Left ventricle myocardium inferior (tissue), 1 donor: ENCODE data around the gene PTPN12. TPM values are rescaled to one million over a fixed set of nuclear protein-coding genes. Genes with fewer than 3 reads are reported as not detected.

ENCODE experiments used
- DNase-seq: peaks from one replicate; pipeline ENCODE4 v3.0.0-alpha.2; 2020
- H3K27ac ChIP-seq: fragments of 200-600 bp; replicated peaks from 2 replicates; pipeline ENCODE4 v1.8.0; 2021
- H3K27me3 ChIP-seq: fragments of 200-600 bp; 2 replicates; pipeline ENCODE4 v1.8.0; 2021; ENCODE audit warnings: low read depth
- H3K36me3 ChIP-seq: fragments of 200-600 bp; 2 replicates; pipeline ENCODE4 v1.8.0; 2021
- H3K4me1 ChIP-seq: fragments of 200-600 bp; 2 replicates; pipeline ENCODE4 v1.8.0; 2021
- H3K4me3 ChIP-seq: fragments of 200-600 bp; 2 replicates; pipeline ENCODE4 v1.8.0; 2021; ENCODE audit warnings: mild to moderate bottlenecking, moderate library complexity
- H3K9me3 ChIP-seq: fragments of 200-600 bp; replicated peaks from 2 replicates; pipeline ENCODE4 v1.8.0; 2021
- intact Hi-C: fragments of 100-400 bp; cut with micrococcal nuclease; formaldehyde crosslinking; loops from one replicate; pipeline ENCODE4 v1.11.0; 2022
- long read RNA-seq: library from polyadenylated mRNA; unstranded; transcript quantifications from one replicate; pipeline ENCODE4 v2.0.0, GENCODE V29; 2021
- total RNA-seq: library from RNA; stranded (reverse); fragmentation: NEBNext Ultra II Directional; extraction: Animal tissue kit (Norgen Biotek cat#: 25700); gene quantifications from one replicate; pipeline ENCODE4 v1.2.1, GENCODE V29; 2021
- TF ChIP-seq, protein P1 (sequence below): fragments of 200-600 bp; IDR thresholded peaks from 2 replicates; pipeline ENCODE4 v1.8.0; 2021; ENCODE audit warnings: antibody characterized with exemption, mild to moderate bottlenecking, borderline replicate concordance
- donor health status: DM: no; HTN: yes; CAD: no; lungs with severe emphysema.

PTPN12 gene
- total RNA-seq: 52.2 TPM
- long read RNA-seq, partial matches to known transcripts: 1 of 5 reads
- long read RNA-seq, other reads (novel, unspliced or antisense): 2 of 5 reads

DNA sequence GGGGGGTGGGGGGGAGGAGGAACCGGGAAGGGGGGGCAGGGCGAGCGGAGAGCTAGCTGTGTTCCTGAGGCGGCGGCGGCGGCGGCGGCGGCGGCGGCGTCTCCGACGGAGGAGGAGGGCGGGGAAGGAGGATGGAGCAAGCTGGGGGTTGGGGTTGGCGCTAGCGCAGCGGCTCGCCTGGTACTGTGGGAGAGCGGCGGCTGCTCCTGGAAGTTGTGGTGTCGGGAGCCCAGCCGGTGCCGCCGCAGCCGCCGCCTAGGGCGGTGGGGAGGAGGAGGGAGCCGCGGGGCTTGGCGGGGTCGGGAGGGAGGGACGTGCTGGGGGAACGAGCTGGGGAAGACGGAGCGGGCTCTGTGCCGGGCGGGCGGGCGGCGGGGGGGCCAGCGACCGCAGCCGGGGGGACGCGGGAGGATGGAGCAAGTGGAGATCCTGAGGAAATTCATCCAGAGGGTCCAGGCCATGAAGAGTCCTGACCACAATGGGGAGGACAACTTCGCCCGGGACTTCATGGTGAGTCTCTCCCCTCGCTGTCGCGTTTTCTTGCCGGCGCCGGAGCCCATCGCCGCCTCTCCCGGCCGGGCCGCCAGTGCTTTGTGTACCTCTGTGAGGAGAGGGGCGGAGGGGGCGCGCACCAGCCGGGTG is at the start of gene PTPN12:
PTPN12 (plus strand) TSS at position 160 of the 642 bp plus-strand sequence; CDS start at position 412, 252 bp downstream.
- no peaks in the 10 kb centered on the region for H3K36me3 ChIP-seq
- H3K9me3 ChIP-seq: no peaks in the 10 kb centered on the region
- peak within 1 kb of the TSS; percentile 100 for H3K4me3 ChIP-seq
- DNase-seq: no peak
- no peaks in the 10 kb centered on the region for H3K27me3 ChIP-seq
- H3K27ac ChIP-seq: peak within 1 kb of the TSS; percentile 100
- TF ChIP-seq, protein P1, sequence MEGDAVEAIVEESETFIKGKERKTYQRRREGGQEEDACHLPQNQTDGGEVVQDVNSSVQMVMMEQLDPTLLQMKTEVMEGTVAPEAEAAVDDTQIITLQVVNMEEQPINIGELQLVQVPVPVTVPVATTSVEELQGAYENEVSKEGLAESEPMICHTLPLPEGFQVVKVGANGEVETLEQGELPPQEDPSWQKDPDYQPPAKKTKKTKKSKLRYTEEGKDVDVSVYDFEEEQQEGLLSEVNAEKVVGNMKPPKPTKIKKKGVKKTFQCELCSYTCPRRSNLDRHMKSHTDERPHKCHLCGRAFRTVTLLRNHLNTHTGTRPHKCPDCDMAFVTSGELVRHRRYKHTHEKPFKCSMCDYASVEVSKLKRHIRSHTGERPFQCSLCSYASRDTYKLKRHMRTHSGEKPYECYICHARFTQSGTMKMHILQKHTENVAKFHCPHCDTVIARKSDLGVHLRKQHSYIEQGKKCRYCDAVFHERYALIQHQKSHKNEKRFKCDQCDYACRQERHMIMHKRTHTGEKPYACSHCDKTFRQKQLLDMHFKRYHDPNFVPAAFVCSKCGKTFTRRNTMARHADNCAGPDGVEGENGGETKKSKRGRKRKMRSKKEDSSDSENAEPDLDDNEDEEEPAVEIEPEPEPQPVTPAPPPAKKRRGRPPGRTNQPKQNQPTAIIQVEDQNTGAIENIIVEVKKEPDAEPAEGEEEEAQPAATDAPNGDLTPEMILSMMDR: no peak
- intact Hi-C loops: no loop called here
- peaks cover 56% of the 10 kb centered on the region for H3K4me1 ChIP-seq

GRCh38 chr7:77488986-77489385 is 48.1 kb upstream of the PTPN12 start:
- intact Hi-C loops: no loop called here
- TF ChIP-seq, protein P1: no peak

GRCh38 chr7:77497079-77497478 is 40.0 kb upstream of the PTPN12 start:
- H3K27ac ChIP-seq: no peak overlapping the region
- H3K36me3 ChIP-seq: no peaks in the 10 kb centered on the region
- no peak for DNase-seq
- H3K4me3 ChIP-seq: no peak overlapping the region
- H3K4me1 ChIP-seq: peaks cover 14% of the 10 kb centered on the region
- no peaks in the 10 kb centered on the region for H3K27me3 ChIP-seq
- TF ChIP-seq, protein P1: no peak
- peaks cover 5% of the 10 kb centered on the region for H3K9me3 ChIP-seq
- intact Hi-C loops: no loop called here

More at GRCh38 chr7:77488986-77489385, 48.1 kb upstream of the PTPN12 start:
- no peaks in the 10 kb centered on the region for H3K36me3 ChIP-seq
- no peak overlapping the region for H3K27ac ChIP-seq
- H3K4me1 ChIP-seq: no peaks in the 10 kb centered on the region
- H3K9me3 ChIP-seq: peaks cover 3% of the 10 kb centered on the region
- DNase-seq: no peak
- no peak overlapping the region for H3K4me3 ChIP-seq
- no peaks in the 10 kb centered on the region for H3K27me3 ChIP-seq

DNA sequence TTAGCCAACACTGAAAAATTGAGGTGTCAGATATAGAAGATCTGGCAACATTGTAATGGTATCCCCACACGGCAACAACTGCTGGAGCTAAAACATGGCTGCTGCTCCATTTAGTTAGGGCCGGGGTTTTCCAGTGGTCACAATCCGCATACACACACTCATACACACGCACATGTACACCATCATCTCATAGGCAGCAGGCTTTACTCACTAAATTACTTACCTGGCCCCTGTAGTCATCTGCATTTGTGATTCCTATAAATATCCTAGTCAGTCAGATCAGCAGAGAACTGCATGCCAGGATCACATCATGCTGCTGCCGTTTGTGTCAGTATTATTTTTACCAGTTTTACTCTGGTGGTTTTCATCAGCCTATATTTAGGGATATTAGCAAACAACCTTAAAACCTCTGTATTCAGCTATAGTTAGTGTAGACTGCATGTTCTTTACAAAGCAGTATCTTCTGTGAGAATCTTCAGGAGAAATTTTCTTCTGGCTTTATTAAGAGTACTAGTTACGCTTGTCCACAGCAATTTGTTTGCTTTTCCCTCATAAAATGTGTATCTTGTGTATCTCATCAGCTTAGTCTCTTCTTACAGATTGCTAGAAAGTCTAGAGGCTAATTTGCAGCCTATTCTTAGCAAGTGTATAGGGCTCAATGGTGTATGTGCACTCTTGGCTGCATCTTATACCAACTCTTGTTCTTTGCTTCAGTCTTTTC is 38.3 kb upstream of the PTPN12 start:
- Histone ChIP-seq H3K9me3 (peaks cover 4% of the 10 kb centered on the region), H3K36me3 (no peaks in the 10 kb centered on the region), H3K27me3 (no peaks in the 10 kb centered on the region), H3K4me3 (no peak overlapping the region), H3K27ac (no peak overlapping the region), H3K4me1 (peaks cover 14% of the 10 kb centered on the region)
- TF ChIP-seq, protein P1: no peak
- intact Hi-C loops: no loop called here
- DNase-seq: no peak

DNA sequence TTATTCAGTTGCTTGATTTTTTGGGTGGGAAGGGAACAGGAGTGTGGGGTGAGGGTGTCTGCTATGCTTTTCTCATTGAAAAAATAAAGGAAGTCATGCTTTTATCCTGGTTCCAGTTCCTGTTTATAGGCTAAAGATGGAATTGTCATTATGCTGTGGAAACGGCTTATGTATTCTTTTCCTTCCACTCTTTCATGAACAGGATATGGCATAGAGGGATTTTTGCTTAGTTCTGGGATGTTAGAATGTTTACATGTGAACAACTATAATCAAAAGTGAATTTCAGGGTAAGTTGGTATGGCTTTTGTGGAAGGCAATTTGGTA is 35.9 kb upstream of the PTPN12 start:
- intact Hi-C loops: no loop called here
- Histone ChIP-seq H3K9me3 (no peaks in the 10 kb centered on the region), H3K36me3 (no peaks in the 10 kb centered on the region), H3K27ac (no peak overlapping the region), H3K27me3 (no peaks in the 10 kb centered on the region), H3K4me1 (peaks cover 14% of the 10 kb centered on the region), H3K4me3 (no peak overlapping the region)
- TF ChIP-seq, protein P1: no peak
- no peak for DNase-seq
